ENCODE data around the gene FBL.
"Not testable (repeated sequence)": the region's sequence is repeated elsewhere in the genome, so short reads cannot be mapped to it uniquely, and the experiment has no call there.

The FBL gene

GRCh38 chr19:39820696-39821095 is 25.5 kb downstream of the FBL start:
- DNase-seq, result no peak

- DNase-seq, result no peak
Measured at GRCh38 chr19:39819786-39820185, 26.4 kb downstream of the FBL start.

DNA sequence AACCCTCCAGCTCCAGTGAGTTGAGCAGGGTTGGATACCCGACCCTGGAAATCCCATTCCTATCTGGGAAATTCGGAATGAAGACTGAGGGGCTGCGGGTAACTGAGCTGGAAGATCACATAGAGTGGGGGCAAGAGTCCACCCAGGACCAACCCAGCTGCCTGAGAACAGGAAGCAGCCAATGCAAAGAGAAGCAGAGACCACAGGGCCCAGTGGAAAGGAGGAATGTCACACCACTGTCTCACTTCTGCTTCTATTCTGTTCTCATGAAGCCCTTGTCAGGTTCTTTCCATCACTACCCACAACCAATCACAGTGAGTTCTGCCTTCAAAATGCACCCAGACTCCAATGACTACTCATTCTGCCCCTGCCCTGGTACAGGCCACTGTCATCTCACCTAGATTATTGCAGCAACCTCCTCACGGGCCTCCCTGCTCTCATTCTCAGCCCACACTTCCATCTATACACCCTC is 27.5 kb downstream of the FBL start:
- DNase-seq, result no peak

DNA sequence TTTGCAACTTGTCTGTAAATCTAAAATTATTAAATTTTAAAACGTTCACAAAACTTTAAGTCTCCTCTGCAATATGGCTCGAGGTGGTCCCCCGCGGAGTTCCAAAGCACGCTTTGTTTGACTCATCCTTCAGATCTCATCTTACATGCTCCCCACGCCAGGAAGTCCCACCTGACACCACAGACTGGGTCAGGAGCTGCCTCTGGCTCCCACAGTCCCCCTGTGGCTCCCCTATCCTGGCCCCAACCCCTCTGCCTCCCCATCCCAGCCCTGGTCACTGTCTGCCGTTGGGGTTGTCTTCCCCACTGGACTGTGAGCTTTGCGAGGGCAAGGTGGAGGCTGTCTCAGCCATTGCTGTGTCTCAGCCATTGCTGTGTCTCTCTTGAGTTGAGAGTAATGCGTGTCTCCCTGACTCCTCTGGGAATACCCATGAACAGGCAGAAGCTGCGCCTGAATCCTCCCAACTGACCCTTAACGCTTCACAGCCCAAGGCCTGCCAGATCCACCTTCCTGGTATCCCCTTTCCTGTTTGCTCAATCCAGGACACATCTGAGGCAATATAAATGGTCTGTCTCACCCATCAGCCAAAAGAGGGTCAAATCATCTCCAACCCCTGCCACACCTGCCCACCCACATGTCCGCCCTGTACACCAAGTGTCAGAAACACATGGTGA is 28.2 kb downstream of the FBL start:
- DNase-seq, result no peak

GRCh38 chr19:39816287-39817048 is 29.7 kb downstream of the FBL start:
- no peak for DNase-seq

DNA sequence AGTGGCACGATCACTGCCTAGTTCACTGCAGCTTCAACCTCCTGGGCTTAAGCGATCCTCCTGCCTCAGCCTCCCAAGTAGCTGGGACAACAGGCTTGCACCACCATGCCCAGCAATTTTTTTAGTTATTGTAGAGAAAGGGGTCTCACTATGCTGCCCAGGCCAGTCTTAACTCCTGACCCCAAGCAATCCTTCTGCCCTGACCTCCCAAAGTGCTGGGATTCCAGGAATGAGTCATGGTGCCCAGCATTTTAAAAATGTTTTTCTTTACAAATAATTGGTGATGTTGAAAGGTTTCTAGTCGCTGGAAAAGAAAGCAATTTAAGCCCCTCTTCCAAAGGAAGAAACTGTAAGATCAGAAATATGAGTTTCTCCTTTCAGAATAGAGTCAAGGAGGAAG is 31.6 kb downstream of the FBL start:
- no peak for DNase-seq

GRCh38 chr19:39814111-39814510 is 32.1 kb downstream of the FBL start:
- not testable (repeated sequence) for DNase-seq

DNA sequence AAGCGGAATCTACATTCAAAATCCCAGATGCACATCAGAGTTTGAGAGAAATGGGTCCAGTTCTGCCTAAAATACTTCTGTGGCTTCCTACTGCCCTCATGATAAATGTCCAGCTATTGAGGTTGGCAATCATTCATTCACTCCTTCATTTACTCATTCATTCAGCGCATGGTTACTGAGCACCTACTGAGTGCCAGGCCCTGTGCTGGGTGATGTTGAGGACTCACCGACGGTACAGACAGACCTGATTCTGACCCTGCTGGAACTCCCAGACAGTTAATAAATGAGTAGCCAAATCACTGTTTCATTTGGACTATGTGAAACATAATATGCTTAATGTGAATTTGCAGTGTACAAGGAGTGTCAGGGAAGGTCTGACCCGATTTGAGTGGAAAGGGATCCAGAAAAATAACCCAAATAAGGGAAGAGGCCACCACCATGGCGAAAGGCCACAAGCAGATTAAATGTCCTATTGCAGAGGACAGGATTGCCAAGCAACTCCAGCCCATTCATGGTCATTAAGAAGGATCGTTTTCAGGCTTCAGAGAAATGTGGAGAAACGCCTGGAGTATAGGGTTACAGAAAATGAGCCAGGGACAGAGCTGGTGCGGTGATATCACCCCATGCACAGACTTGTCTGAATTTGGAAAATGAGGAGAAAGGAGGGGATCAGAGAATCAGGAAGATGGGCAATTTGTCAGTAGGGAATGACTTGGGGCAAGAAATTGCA is 32.8 kb downstream of the FBL start:
- no peak for DNase-seq

DNA sequence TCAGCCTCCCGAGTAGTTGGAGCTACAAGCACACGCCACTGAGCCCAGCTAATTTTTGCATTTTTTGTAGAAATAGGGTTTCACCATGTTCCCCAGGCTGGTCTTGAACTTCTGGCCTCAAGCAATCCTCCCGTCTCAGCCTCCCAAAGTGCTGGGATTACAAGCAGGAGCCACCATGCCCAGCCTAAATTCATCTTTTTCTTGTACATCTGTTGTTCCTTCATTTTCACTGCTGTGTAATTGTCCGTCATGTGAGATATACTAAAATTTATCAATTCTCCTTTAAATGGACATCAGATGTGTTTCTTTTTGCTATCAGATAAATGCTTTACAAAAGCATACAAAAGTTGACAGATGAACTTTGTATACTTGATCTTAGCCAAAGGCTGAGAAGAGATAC is 35.1 kb downstream of the FBL start:
- no peak for DNase-seq

DNA sequence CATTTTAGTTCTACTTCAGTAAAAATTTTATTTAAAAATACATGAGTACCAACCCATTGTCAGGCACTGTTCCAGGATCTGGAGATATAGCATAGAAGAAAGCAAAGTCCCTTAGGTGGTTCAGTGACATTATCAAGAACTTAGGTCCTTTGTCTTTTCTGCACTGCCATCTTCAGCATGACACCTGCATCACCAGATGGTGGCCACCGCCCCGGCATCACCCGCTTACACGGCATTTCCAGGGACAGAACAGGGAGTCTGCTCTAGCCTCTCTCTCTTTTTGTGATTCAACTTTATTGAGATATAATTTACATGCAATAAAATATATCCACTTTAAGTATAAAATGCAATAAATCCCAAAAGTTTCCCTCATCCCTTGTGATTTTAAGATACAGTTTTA is 35.8 kb downstream of the FBL start:
- no peak for DNase-seq

GRCh38 chr19:39809368-39809767 is 36.8 kb downstream of the FBL start:
- no peak for DNase-seq

- not testable (repeated sequence) for DNase-seq
Measured at GRCh38 chr19:39808688-39809087, 37.5 kb downstream of the FBL start.

DNA sequence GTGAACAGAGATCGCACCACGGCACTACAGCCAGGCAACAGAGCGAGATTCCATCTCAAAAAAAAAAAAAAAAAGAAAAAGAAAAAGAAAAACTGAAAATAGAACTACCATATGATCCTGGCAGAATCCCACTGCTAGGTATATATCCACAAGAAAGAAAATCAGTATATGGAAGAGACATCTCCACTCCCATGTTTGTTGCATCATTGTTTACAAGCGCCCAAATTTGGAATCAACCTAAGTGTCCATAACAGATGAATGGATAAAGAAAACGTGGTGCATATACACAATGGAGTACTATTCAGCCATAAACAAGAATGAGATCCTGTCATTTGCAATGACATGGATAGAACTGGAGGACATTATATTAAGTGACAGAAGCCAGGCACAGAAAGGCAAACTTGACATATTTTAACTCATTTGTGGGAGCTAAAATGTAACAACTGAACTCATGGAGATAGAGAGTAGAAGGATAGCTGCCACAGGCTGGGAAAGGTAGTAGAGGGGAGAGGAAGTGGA is 38.3 kb downstream of the FBL start:
- DNase-seq, result no peak

DNA sequence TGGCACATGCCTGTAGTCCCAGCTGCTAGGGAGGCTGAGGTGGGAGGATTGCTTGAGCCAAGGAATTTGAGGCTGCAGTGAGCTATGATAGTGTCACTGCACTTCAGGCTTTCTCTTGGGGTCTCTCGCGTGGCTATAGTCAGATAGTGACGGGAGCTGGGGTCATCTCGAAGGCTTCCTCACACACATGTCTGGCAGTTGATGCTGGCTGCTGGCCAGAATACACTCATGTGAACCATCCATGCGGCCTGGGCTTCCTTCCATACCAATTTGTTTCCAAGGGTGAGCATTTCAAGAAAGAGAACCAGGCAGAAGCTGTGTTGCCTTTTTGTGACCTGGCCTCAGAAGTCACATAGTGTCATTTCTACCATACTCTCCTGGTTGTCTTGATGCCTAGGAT is 41.1 kb downstream of the FBL start:
- no peak for DNase-seq

- DNase-seq, result no peak
Measured at GRCh38 chr19:39802958-39803357, 43.2 kb downstream of the FBL start.

GRCh38 chr19:39797083-39797482 is 49.1 kb downstream of the FBL start:
- no peak for DNase-seq

DNA sequence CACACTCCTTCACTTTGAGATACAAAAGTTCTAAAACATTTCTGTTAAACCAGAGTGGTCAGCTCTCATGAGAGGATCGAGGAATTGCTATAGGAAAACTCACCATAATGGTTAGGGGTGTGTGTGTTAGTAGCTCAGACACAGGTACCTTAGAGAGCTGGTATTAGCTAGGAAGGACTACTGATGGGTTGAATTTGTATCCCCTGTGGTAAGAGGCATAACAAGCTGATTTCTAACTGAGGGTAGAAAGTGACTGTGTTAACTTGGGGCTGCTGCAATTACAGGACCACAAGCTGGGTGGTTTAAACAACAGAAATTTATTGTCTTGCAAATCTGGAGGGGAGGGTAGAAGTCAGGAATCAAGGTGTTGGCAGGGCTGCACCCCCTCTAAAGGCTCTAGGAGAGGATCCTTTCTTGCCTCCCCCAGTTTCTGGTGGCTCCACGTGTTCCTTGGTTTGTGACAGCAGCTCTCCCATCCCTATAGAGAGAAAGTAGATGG is 50.1 kb downstream of the FBL start:
- no peak for DNase-seq

- no peak for DNase-seq
Measured at GRCh38 chr19:39795001-39795400, 51.2 kb downstream of the FBL start.

DNA sequence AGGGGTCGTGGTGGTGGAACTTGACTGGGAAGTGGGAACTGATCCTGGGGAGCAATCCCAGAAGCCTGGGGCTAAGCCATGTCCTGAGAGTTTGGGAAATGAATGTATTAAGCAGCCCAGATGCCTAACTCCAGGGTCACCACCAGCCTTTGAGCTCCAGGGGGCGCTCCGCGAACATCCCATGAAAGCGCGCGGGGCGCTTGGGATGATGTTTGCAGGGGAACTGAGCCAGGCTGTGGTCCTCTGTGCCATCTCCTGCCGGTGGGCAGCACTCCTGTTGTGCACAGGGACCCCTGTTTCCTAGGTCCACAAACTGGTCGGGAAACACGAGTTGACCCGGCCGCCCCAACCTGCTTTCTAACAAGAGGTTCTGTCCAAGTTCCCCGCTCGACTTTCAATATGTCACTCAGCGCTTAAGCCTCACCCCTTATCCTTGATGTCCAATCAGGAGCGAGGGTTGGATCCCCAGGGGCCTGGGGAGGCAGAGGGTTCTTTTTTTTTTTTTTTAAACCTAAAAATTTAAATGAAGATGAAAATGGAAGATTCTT is 53.1 kb downstream of the FBL start:
- peak; percentile 86 for DNase-seq

DNA sequence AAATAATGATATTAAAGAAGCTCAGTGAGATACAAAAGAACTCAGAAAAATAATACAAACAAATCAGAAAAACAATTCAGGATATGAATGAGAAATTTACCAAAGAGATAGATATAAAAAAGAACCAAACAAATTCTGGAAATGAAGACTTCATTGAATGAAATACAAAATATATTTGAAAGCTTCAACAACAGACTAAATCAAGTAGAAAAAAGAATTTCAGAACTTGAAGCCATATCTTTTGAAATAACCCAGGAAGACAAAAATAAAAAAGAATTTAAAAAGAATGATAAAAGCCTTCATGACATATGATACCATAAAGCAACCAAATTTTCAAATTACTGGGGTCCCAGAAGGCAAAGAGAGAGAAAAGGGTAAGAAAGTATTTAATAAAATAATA is 57.9 kb downstream of the FBL start:
- no peak for DNase-seq

Measured in stimulated activated CD8-positive, alpha-beta memory T cell treated with anti-CD3 and anti-CD28 coated beads, Interleukin-4, amount 100 ng/mL, for 48 hours (primary cell).